TTC549 (cell line): ENCODE measurements around the gene UNC13B.
"Not testable (repeated sequence)": the region's sequence is repeated elsewhere in the genome, so short reads cannot be mapped to it uniquely, and the experiment has no call there.

Experiments
- FAIRE-seq: peaks from 2 replicates; lab custom pipeline; 2012; peaks lifted over from hg19 to GRCh38; lab: Jason Lieb, UNC

The UNC13B gene

DNA sequence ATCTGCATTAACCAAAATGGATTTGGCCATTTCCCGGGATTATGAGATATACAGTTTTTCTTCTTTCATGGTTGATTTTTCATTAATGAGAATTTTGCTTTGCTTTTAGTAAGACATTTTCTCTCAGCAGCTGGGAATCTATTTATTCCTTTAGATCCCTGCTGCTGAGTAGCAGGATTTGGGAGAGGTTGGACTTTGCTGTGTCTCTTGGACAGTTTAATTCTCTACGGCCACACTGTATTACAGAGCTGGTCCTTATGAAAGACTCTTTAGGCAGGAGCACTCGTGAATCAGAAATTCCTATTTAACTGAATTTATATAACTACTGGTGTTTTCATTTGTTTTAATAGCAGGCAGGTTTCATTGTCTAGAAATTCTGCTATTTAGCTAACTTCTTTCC lies 1.6 kb downstream of the UNC13B start:
- FAIRE-seq, result no peak

DNA sequence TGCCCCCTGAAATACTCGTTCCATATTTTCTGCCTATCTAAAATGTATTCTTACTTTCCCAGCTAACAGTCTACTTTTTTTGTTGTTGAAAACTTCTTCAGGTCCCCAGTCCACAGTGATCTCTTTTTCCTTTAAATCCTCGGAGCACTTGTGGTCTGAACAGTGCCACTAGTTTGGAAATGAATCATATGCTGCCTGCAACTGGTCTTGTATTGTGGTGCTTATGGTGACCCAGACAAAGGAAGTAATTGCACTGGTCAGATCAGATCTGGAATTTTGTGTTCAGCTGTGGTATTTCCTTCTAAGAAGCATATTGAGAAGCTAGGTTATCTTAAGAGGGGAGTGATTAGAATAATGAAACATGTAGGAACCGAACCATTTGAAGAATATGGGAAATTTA lies 2.9 kb downstream of the UNC13B start:
- no peak for FAIRE-seq

DNA sequence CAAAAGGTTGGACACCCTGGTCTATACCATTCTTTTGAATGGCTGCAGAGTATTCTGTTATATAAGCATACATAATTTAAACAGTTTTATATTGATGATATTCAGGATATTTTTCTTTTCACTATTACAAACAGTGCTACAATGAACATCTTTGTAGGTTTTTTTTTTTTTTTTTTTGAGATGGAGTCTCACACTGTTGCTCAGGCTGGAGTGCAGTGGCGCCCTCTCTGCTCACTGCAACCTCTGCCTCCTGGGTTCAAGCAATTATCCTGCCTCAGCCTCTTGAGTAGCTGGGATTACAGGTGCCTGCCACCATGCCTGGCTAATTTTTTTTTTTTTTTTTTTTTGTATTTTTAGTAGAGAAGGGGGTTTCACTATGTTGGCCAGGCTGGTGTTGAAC lies 5.6 kb downstream of the UNC13B start:
- not testable (repeated sequence) for FAIRE-seq

DNA sequence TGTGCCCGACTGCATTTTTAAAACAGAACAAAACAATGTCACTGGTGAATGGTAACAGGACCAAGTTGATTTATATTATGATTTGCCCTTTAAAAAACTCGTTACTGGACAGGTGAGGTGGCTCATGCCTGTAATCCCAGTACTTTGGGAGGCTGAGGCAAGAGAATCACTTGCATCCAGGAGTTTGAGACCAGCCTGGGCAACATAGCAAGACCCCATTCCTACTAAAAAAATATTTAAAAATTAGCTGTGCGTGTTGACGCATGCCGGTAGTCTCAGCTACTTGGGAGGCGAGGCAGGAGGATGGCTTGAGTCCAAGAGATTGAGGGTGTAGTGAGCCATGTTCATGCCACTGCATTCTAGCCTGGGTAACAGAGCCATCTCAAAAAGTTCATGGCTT lies 7.2 kb downstream of the UNC13B start:
- no peak for FAIRE-seq

DNA sequence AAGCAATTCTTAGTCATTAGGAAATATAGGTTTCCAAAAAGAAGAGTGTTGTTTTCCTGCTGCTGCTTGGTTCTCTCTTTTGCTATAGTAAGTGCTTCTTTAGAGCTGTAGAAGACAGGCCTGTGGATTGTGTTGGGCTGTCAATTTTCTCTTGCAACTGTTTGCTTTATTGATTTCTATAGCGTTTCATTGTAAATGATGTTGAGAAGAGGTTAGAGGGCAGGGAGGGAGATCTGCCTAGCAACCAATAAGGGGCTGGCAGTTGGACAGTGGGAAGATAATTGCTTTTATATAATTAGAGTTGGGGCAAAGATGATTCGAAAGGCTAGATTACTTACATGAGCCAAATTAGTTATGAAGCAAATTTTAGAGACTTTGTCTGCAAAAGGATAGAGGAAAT lies 11.1 kb downstream of the UNC13B start:
- FAIRE-seq, result no peak

DNA sequence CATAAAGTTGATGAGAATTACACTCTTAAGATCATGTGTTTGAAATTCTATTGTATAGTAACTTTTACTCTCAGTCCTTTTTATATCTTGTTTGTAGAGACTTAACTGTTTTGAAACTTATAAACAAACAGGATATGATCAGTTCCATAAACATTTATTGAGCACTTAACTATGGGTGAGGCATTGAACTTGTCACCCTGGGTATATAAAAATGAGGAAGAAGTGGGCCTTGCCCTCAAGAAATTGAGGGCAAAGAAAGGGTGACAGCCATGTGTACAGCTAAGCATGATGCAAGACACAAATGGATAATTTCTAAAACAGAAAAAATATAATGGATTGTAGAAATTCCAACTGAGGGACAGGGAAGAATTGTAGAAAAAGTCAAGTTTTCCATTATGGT lies 15.7 kb downstream of the UNC13B start:
- no peak for FAIRE-seq

DNA sequence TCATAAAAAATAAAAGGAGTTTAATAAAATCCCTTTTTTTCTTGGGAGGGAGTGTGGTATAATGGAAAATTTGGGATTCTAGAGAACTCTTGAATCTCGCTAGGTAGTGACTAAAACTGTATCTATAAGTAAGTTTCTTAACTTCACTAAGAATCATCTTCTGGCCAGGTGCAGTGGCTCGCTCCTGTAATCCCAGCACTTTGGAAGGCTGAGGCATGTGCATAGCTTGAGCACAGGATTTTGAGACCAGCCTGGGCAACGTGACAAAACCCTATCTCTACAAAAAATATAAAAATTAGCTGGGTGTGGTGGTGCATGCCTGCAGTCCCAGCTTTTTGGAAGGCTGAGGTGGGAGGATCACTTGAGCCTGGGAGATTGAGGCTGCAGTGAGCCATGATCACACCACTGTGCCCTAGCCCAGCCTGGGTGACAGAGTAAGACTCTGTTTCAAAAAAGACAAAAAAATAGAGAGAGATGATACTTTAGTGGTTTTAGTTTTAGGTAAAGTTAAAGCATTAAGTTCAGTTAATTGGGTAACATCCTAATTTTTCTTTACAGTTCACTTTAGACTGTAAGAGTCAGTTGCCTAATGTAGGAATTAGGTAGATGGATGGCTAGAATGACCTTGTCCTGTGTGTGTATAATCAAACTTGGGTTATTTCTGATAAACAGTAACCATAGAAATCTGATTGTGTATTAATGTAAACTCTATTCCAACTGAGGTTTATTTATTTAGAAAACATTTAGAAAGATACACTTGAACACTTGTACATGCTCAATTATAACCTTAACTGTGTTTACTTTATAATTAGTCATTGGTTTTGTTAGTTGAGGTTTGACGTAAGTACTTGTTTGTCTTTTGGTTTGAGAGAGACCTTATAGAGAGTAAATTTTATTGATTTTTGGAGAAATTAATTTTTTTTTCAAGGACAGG lies 17.8 kb downstream of the UNC13B start:
- no peak for FAIRE-seq

DNA sequence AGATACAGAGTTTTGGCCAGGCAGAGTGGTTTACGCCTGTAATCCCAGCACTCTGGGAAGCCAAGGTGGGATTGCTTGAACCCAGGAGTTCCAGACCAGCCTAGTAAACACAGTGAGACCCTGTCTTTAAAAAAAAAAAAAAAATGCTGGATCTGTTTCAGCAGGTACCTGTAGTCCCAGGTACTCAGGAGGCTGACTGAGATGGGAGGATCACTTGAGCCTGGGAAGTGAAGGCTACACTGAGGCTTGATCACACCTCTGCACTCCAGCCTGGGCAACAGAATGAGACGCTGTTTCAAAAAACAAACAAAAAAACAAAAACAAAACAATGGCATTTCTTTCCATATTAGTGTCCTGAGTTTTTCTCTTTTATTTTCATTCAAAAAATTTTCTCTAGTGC lies 19.0 kb downstream of the UNC13B start:
- no peak for FAIRE-seq

DNA sequence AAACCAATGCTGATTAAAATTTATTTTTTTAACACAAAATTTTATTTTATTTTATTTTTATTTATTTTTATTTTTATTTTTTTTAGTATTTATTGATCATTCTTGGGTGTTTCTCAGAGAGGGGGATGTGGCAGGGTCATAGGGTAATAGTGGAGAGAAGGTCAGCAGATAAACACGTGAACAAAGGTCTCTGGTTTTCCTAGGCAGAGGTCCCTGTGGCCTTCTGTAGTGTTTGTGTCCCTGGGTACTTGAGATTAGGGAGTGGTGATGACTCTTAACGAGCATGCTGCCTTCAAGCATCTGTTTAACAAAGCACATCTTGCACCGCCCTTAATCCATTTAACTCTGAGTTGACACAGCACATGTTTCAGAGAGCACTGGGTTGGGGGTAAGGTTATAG lies 20.6 kb downstream of the UNC13B start:
- not testable (repeated sequence) for FAIRE-seq

DNA sequence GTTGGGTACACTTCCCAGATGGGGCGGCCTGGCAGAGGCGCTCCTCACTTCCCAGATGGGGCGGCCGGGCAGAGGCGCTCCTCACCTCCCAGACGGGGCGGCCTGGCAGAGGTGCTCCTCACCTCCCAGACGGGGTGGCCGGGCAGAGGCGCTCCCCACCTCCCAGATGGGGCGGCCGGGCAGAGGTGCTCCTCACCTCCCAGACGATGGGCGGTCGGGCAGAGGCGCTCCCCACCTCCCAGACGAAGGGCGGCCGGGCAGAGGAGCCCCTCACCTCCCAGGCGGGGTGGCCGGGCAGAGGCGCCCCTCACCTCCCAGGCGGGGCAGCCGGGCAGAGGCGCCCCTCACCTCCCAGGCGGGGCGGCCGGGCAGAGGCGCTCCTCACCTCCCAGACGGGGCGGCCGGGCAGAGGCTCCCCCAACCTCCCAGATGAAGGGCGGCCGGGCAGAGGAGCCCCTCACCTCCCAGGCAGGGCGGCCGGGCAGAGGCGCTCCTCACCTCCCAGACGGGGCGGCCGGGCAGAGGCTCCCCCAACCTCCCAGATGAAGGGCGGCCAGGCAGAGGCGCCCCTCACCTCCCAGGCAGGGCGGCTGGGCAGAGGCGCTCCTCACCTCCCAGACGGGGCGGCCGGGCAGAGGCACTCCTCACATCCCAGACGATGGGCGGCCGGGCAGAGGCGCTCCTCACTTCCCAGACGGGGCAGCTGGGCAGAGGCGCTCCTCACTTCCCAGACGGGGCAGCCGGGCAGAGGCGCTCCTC lies 21.4 kb downstream of the UNC13B start:
- FAIRE-seq, result not testable (repeated sequence)

DNA sequence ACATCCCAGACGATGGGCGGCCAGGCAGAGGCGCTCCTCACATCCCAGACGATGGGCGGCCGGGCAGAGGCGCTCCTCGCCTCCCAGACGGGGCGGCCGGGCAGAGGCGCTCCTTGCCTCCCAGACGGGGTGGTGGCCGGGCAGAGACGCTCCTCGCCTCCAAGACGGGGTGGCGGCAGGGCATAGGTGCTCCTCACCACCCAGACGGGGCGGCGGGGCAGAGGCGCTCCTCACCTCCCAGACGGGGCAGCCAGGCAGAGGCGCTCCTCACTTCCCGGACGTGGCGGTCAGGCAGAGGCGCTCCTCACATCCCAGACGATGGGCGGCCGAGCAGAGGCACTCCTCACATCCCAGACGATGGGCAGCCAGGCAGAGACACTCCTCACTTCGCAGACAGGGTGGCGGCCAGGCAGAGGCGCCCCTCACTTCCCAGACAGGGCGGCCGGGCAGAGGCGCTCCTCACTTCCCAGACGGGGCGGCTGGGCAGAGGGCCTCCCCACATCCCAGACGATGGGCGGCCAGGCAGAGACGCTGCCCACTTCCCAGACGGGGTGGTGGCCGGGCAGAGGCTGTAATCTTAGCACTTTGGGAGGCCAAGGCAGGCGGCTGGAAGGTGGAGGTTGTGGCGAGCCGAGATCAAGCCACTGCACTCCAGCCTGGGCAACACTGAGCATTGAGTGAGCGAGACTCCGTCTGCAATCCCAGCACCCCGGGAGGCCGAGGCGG lies 22.1 kb downstream of the UNC13B start:
- not testable (repeated sequence) for FAIRE-seq

DNA sequence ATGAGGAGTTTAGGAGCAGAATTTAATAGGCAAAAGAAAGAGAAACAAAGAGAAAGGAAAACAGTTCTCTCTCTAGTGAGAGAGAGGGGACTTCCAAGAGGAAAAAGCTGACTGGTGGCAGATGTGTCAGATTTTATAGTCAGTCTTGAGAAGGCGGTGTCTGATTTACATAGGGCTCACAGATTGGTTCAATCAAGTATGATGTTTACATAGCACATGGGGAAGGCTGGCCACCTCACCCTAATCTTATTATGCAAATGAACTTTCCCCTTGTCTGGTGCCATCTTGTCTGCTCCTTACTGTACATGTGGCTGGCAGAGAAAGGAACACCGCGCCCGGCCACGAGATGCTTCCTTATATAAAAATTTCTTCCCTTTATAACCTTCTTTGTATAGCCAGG lies 24.7 kb downstream of the UNC13B start:
- FAIRE-seq, result no peak

DNA sequence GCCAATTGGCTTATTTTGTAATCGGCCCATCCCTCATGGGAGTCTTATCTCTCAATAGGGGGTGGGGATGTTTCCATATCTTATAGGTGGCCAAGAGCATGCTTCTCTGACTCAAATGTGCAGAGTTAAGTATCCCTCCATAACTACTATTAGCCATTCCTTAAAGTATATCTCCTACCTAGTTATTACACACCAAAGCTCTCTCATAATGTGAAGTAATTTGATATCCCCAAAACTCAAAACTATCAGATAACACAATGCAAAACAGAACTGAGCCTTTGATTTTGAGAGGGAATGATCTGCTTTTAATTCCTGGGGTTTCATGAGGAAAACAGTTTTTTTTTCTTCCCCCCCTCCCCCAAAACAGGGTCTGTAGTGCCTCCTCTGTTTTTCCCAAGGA lies 28.4 kb downstream of the UNC13B start:
- no peak for FAIRE-seq

DNA sequence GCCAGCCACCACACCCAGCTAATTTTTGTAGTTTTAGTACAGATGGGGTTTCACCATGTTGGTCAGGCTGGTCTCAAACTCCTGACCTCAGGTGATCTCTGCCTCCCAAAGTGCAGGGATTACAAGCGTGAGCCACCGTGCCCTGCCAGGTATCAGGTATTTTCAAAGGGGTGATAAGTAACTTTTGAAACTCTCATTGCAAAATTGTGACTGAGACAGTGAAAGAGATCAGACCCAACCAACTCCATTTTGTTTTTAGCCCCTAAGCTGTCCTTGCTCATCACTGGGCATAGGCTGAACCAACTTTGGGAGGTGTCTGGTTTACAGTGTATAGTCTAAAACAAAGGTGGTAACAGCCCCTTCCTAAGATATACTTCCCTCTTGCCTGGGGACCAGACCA lies 29.3 kb downstream of the UNC13B start:
- no peak for FAIRE-seq

DNA sequence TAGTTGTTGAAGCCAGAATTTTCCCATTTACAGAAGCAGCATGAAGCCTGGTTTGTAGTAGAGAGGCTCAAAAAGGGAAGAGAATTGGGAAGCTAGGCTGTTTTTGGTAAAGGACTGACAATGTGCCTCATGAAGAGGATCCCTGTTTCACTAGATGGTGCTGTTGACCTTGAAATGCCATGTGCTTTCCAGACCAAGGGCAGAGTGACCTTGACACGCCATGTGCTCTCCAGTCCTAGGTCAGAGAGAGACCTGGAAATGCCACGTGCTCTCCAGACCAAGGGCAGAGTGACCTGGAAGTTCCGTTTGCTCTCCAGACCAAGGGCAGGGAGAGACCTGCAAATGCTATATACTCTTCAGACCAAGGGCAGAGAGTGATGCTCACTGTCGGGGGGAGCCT lies 32.0 kb downstream of the UNC13B start:
- no peak for FAIRE-seq

DNA sequence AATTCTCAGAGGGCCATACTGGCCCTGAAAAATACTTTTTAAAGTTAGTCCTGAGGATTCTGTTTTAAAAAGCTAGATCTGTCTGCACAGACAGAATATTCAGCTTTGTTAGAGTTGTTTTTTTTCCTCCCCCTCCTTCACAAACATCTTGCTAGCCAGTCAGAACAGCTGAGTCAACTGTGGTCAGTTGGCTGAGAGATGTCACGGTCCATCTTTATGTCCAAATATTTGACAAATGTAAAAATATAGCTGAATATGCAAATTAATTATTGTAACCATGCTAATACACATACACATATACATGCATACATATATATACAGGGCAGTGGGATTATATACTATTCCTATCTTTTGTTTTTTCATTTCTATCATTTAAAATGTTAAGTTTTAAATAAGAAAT lies 33.9 kb downstream of the UNC13B start:
- FAIRE-seq, result no peak

DNA sequence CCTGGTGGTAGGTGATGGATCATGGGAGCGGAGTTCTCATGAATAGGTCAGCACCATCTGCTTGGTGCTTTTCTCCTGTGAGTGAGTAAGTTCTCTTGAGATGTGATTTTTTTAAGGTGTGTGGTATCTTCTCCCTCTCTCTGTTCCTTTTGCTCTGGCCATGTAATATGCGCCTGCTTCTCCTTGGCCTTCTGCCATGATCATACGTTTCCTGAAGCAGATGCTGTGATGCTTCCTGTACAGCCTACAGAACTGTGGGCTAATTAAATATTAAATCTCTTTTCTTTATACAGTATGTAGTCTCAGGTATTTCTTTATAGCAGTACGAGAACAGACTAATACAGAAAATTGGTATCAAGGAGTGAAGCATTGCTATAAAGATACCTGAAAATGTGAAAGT lies 36.4 kb downstream of the UNC13B start:
- FAIRE-seq, result no peak

DNA sequence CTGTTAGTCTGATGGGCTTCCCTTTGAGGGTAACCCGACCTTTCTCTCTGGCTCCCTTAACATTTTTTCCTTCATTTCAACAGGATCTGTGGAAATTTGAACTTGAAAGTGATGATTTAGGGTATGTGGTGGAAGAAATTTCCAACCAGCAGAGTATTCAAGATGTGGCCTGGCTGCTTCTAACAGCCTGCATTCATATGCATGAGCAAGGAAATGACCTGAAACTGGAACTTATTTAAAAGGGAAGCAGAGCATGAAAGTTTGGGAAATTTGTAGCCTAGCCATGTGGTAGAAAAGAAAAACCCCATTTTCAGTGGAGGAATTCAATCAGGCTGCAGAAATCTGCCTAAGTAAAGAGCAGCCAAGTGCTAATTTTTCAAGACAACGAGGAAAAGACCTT lies 41.7 kb downstream of the UNC13B start:
- FAIRE-seq, result no peak

DNA sequence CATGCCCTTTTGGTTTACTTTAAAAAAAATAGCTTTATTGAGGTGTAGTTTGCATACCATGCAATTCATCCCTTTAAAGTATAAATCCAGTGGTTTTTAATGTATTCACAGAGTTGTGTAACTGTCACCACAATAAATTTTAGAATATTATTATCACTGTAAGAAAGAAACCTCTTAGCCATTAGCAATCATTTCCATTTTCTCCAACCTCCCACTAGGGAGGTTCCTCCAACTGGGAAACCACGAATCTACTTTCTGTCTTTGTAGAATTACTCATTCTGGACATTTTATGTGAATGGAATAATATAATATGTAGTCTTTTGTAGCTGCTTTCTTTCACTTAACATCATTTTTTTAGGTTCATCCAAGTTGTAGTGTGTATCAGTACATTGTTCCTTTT lies 43.5 kb downstream of the UNC13B start:
- FAIRE-seq, result no peak

DNA sequence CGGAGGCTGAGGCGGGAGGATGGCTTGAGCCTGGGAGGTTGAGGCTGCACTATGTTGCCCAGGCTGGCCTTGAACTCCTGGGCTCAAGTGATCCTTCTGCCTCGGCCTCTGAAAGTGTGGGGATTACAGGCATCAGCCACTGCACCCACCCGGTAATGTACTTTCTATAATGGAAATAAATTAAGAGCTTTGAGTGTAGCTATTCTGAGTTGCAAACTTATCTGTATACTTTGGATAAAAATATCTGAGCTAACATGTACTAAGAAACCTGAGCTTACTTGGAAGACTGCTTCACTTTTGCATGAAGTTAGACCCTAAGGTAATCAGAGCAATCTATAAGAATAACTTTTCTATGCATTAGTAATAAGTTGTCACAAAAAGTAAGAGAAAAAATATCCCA lies 50.0 kb downstream of the UNC13B start:
- no peak for FAIRE-seq

DNA sequence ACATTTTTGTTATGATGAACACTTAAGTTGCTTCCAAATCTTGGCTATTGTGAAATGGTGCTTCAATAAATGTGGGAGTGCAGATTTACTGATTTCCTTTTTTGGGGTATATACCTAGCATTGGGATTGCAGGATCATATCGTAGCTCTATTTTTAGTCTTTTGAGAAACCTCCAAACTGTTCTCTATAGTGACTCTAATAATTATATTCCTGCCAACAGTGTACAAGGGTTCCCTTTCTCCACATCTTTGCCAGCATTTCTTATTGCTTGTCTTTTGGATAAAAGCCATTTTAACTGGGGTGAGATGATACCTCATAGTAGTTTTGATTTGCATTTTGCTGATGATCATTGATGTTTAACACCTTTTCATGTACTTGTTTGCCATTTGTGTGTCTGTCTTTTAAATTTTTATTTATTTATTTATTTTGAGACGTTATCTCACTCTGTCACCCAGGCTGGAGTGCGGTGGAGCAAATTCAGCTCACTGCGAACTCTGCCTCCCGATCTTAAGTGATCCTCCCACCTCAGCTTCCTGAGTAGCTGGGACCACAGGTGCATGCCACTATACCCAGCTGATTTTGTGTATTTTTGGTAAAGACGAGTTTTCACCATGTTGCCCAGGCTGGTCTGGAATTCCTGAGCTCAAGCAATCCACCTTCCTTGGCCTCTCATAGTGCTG lies 59.0 kb downstream of the UNC13B start:
- FAIRE-seq, result no peak

DNA sequence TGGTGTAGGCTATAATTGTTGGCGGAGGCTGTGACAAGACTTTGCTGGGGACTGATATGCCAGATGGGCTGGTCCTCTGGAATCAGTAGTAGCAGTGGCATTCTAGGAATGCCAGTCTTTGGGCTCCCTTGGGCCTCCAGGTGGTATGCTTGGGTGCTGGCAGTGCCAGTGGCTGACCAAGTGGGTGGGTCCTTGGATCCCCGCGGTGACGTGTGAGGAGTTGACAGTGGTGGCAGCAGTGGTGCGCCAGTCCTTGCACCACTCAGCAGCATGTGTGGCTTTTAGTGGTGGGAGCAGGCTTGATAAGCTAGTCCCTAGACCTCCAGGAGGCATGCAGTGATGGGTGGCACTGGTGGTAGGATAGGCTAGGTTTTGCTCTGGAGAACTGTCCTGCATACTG lies 63.9 kb downstream of the UNC13B start:
- FAIRE-seq, result no peak
